A673 (cell line): ENCODE results near the gene FIS1. TPM values are rescaled to one million over a fixed set of nuclear protein-coding genes. Genes with fewer than 3 reads are reported as not detected.

Experiments used
- BruUV-seq: library from RNA; stranded (reverse); fragments of 400-500 nt; replicated peaks from 2 replicates; lab custom pipeline; 2021; lab: Mats Ljungman, UMichigan
- CTCF ChIA-PET: fragments of 300-600 bp; sonication (Branson Sonifier 250); formaldehyde crosslinking; loops from one replicate; lab custom pipeline; 2022; ENCODE audit warnings: antibody characterized with exemption; lab: Charles Lee
- POLR2A ChIA-PET: fragments of 300-600 bp; sonication (Branson Sonifier 250); formaldehyde crosslinking; loops from one replicate; lab custom pipeline; 2022; ENCODE audit warnings: antibody characterized with exemption; ENCODE audit not compliant: low non-redundant PET; lab: Charles Lee
- DNase-seq: peaks from one replicate; pipeline ENCODE4 v3.0.0-alpha.2; 2015; ENCODE audit warnings: low spot score
- H3K27ac ChIP-seq: fragments of 200-600 bp; sonication (generic); 2 replicates; pipeline ENCODE4 v1.5.1; 2016; ENCODE audit warnings: mixed run types, low read depth, mild to moderate bottlenecking, mixed read lengths, antibody characterized with exemption, low read length; ENCODE audit not compliant: poor library complexity, severe bottlenecking
- H3K27me3 ChIP-seq: fragments of 200-600 bp; sonication (generic); replicated peaks from 2 replicates; pipeline ENCODE4 v1.6.1; 2017; ENCODE audit warnings: mixed run types, low read depth, mild to moderate bottlenecking, mixed read lengths, antibody characterized with exemption, low read length; ENCODE audit not compliant: insufficient read depth, poor library complexity
- H3K36me3 ChIP-seq: fragments of 200-600 bp; sonication (generic); 2 replicates; pipeline ENCODE4 v1.6.1; 2016; ENCODE audit warnings: mixed run types, mild to moderate bottlenecking, mixed read lengths, antibody characterized with exemption, low read length; ENCODE audit not compliant: insufficient read depth, poor library complexity, severe bottlenecking
- H3K4me1 ChIP-seq: fragments of 200-600 bp; sonication (generic); 2 replicates; pipeline ENCODE4 v1.6.1; 2017; ENCODE audit warnings: mixed run types, mild to moderate bottlenecking, mixed read lengths, antibody characterized with exemption, low read length; ENCODE audit not compliant: insufficient read depth, poor library complexity, severe bottlenecking
- H3K4me3 ChIP-seq: fragments of 200-600 bp; sonication (generic); 2 replicates; pipeline ENCODE4 v1.5.1; 2016; ENCODE audit warnings: low read depth, mixed run types, mild to moderate bottlenecking, mixed read lengths, low read length; ENCODE audit not compliant: poor library complexity, severe bottlenecking
- H3K9me3 ChIP-seq: fragments of 200-600 bp; sonication (generic); 2 replicates; pipeline ENCODE4 v1.6.1; 2016; ENCODE audit warnings: mixed run types, low read depth, mild to moderate bottlenecking, mixed read lengths, antibody characterized with exemption, low read length; ENCODE audit not compliant: poor library complexity, severe bottlenecking
- CTCF ChIP-seq: fragments of 300-800, 200-600 bp; sonication (generic); conservative IDR thresholded peaks from 2 replicates; pipeline ENCODE4 v1.5.1; 2017; ENCODE audit warnings: low read depth, mild to moderate bottlenecking, antibody characterized with exemption, low read length, moderate library complexity, mixed read lengths
- EZH2 ChIP-seq: fragments of 200-600 bp; sonication (generic); IDR thresholded peaks from 2 replicates; pipeline ENCODE4 v1.6.1; 2017; ENCODE audit warnings: borderline replicate concordance, low read depth, mild to moderate bottlenecking, mixed read lengths, antibody characterized with exemption, low read length; ENCODE audit not compliant: poor library complexity, severe bottlenecking
- intact Hi-C: fragments of 100-400 bp; cut with micrococcal nuclease; formaldehyde crosslinking; loops from one replicate; pipeline ENCODE4 v1.10.0; 2022; ENCODE audit not compliant: unreplicated experiment
- total RNA-seq: library from RNA; stranded (reverse); gene quantifications from 2 replicates; pipeline ENCODE4 v1.2.3, GENCODE V29; 2021

Gene FIS1
- total RNA-seq, 1 experiment from 2014 or later: 79.6 TPM

- TF ChIP-seq EZH2 (no peak), CTCF (no peak)
- ChIA-PET CTCF (no interaction called here), POLR2A (no interaction called here)
- no peaks in the 10 kb centered on the region for H3K27me3 ChIP-seq
- H3K4me3 ChIP-seq: no peak overlapping the region
- H3K27ac ChIP-seq: no peak overlapping the region
- intact Hi-C loops: no loop called here
- no peak for DNase-seq
- H3K36me3 ChIP-seq: peaks cover 9% of the 10 kb centered on the region
- no peaks in the 10 kb centered on the region for H3K9me3 ChIP-seq
- H3K4me1 ChIP-seq: no peaks in the 10 kb centered on the region
- no TSS peak for BruUV-seq
Measured at GRCh38 chr7:101240226-101241014, 4.5 kb downstream of the FIS1 start.

GRCh38 chr7:101239951-101240220, 5.0 kb downstream of the FIS1 start:
- no peak overlapping the region for H3K4me3 ChIP-seq
- H3K36me3 ChIP-seq: peaks cover 9% of the 10 kb centered on the region
- ChIA-PET POLR2A (no interaction called here), CTCF (no interaction called here)
- BruUV-seq: no TSS peak
- intact Hi-C loops: no loop called here
- H3K4me1 ChIP-seq: no peaks in the 10 kb centered on the region
- no peak for TF ChIP-seq CTCF
- H3K27ac ChIP-seq: no peak overlapping the region
- H3K27me3 ChIP-seq: no peaks in the 10 kb centered on the region
- no peaks in the 10 kb centered on the region for H3K9me3 ChIP-seq
- DNase-seq: no peak

GRCh38 chr7:101239191-101239950, 5.5 kb downstream of the FIS1 start:
- H3K36me3 ChIP-seq: peaks cover 9% of the 10 kb centered on the region
- ChIA-PET CTCF (no interaction called here), POLR2A (no interaction called here)
- H3K4me3 ChIP-seq: no peak overlapping the region
- H3K27me3 ChIP-seq: no peaks in the 10 kb centered on the region
- no TSS peak for BruUV-seq
- H3K9me3 ChIP-seq: no peaks in the 10 kb centered on the region
- TF ChIP-seq EZH2 (no peak), CTCF (no peak)
- no peak overlapping the region for H3K27ac ChIP-seq
- intact Hi-C loops: no loop called here
- DNase-seq: no peak
- H3K4me1 ChIP-seq: no peaks in the 10 kb centered on the region
